Thyroid gland (tissue), 4 donors: ENCODE results near the gene PFN4.

Experiments
- CTCF ChIP-seq, 6 experiments: fragments of 200-600 bp in 3 of 6; fragments of 450-650 bp in 3 of 6; sonication (generic) in 3 of 6; IDR thresholded peaks; one replicate each; pipeline ENCODE4 v1.5.1; 2016 to 2019; ENCODE audit warnings: antibody characterized with exemption in 6 of 6, mild to moderate bottlenecking in 2 of 6, inconsistent platforms in 1 of 6, moderate library complexity in 1 of 6
- POLR2A ChIP-seq, 2 donors: fragments of 450-650 bp; IDR thresholded peaks; one replicate each; pipeline ENCODE4 v1.6.1; 2017; ENCODE audit warnings: antibody characterized with exemption in 2 of 2, mild to moderate bottlenecking in 2 of 2, moderate library complexity in 1 of 2

- no peak for TF ChIP-seq CTCF (IDR thresholded peaks at IDR 0.05)
- no peak for TF ChIP-seq POLR2A (IDR thresholded peaks at IDR 0.05)
Measured at GRCh38 chr2:24077879-24078278, 45.3 kb downstream of the PFN4 start.
